GM18868 (cell line): Measurements from ENCODE around the gene MIDN.

Experiments
- ATAC-seq: cut with Tn5 transposase; IDR thresholded peaks from one replicate; pipeline ENCODE4 v1.9.1; 2021; ENCODE audit warnings: mild to moderate bottlenecking, moderate library complexity; ENCODE audit not compliant: unreplicated experiment

The MIDN gene

GRCh38 chr19:1278713-1279660, 30.6 kb downstream of the MIDN start:
- no peak for ATAC-seq

- no peak for ATAC-seq
These were observed 31.5 kb downstream of the MIDN start for GRCh38 chr19:1279782-1280341.

GRCh38 chr19:1280636-1281568, 32.5 kb downstream of the MIDN start:
- ATAC-seq: no peak

GRCh38 chr19:1281569-1282287, 33.3 kb downstream of the MIDN start:
- ATAC-seq: no peak

GRCh38 chr19:1282588-1283206, 34.3 kb downstream of the MIDN start:
- ATAC-seq: no peak

GRCh38 chr19:1283207-1283916, 35.0 kb downstream of the MIDN start:
- ATAC-seq: no peak

GRCh38 chr19:1283917-1284292, 35.5 kb downstream of the MIDN start:
- no peak for ATAC-seq

- ATAC-seq: no peak
These were observed 36.1 kb downstream of the MIDN start for GRCh38 chr19:1284293-1284978.

- ATAC-seq: no peak
These were observed 36.8 kb downstream of the MIDN start for GRCh38 chr19:1284979-1285736.

GRCh38 chr19:1285737-1286360, 37.5 kb downstream of the MIDN start, which contains the start of gene EFNA2:
Gene EFNA2 (plus strand): TSS chr19:1285873. CDS start chr19:1286169, 296 bp downstream.
- ATAC-seq: no peak

- ATAC-seq: no peak
These were observed 38.3 kb downstream of the MIDN start for GRCh38 chr19:1286487-1287353.

GRCh38 chr19:1287354-1288225, 39.2 kb downstream of the MIDN start:
- no peak for ATAC-seq

- ATAC-seq: no peak
These were observed 39.8 kb downstream of the MIDN start for GRCh38 chr19:1288226-1288612.

- no peak for ATAC-seq
These were observed 40.7 kb downstream of the MIDN start for GRCh38 chr19:1288833-1289685.

- no peak for ATAC-seq
These were observed 41.3 kb downstream of the MIDN start for GRCh38 chr19:1289686-1290025.
